Lower lobe of right lung (tissue), 2 donors: ENCODE results near the gene SLC7A5. TPM values are rescaled to one million over a fixed set of nuclear protein-coding genes. Genes with fewer than 3 reads are reported as not detected.

Source experiments
- ATAC-seq, 2 donors: fragments of 200-7000 bp; cut with Tn5 transposase; one replicate each; pipeline ENCODE4 v1.9.1; 2020 to 2022; ENCODE audit warnings: mild to moderate bottlenecking in 2 of 2, moderate library complexity in 2 of 2
- DNase-seq: peaks from one replicate; pipeline ENCODE4 v3.0.0-alpha.2; 2020
- H3K27ac ChIP-seq: fragments of 200-600 bp; one replicate; pipeline ENCODE4 v1.8.0; 2022
- H3K27me3 ChIP-seq: fragments of 200-600 bp; one replicate; pipeline ENCODE4 v1.8.0; 2022; ENCODE audit warnings: low read depth
- H3K36me3 ChIP-seq: fragments of 200-600 bp; one replicate; pipeline ENCODE4 v1.8.0; 2022; ENCODE audit warnings: mild to moderate bottlenecking
- H3K4me1 ChIP-seq: fragments of 200-600 bp; one replicate; pipeline ENCODE4 v1.8.0; 2022
- H3K4me3 ChIP-seq: fragments of 200-600 bp; one replicate; pipeline ENCODE4 v1.8.0; 2022; ENCODE audit warnings: mild to moderate bottlenecking
- H3K9me3 ChIP-seq: fragments of 200-600 bp; one replicate; pipeline ENCODE4 v1.8.0; 2022
- intact Hi-C: fragments of 100-400 bp; cut with DNase I; formaldehyde crosslinking; loops from one replicate; pipeline ENCODE4 v1.11.0; 2022
- microRNA-seq: library from miRNA; unstranded; fragments of <30 nt; microRNA quantifications from one replicate; pipeline ENCODE4 v1.2.0, GENCODE V29; 2020; ENCODE audit warnings: borderline number of aligned reads
- total RNA-seq: library from RNA; stranded (reverse); fragmentation: NEBNext Ultra II Directional; extraction: Animal tissue kit (Norgen Biotek cat#: 25700); gene quantifications from one replicate; pipeline ENCODE4 v1.2.1, GENCODE V29; 2021
- TF ChIP-seq, protein P1 (sequence below): fragments of 200-600 bp; IDR thresholded peaks from one replicate; pipeline ENCODE4 v1.8.0; 2022; ENCODE audit warnings: antibody characterized with exemption, mild to moderate bottlenecking
- donor health status: DM: no; HTN: yes; CAD: no; lungs with severe emphysema.

SLC7A5 gene
- total RNA-seq, 1 donor from 2014 or later = 10.7 TPM

DNA sequence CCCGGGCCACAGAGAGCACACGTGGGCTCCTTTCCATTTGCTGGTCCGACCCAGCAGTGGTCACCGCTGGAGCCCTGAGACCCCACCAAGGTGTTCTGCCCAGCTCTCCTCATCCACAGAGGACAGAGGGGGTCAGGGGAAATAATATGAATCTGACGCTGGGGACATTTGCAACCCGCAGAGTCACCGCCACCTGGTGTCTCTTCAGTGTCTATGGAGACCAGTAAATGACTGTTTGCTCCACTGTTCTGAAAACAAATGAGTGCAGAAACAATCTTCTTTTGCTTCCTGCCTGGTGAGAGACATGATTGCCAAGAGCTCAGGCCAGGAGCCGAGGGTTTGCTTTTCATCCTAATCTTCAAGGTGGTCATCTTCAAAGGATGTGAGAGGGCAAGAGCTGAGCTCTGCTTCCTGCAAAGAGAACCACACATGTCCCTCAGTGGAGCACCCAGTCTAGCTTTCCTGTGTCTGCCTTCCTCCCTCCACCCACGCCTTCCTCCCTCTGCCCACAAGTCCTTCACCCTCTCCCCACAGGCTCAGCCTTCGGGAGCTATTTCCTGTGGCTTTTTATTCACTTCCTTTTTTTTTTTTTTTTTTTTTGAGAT is 88.8 kb downstream of the SLC7A5 start:
- intact Hi-C loops = no loop called here
- Histone ChIP-seq H3K9me3 (no peaks in the 10 kb centered on the region), H3K27ac (no peak overlapping the region), H3K27me3 (peaks cover 6% of the 10 kb centered on the region), H3K4me1 (peaks cover 39% of the 10 kb centered on the region), H3K4me3 (no peak overlapping the region), H3K36me3 (no peaks in the 10 kb centered on the region)
- TF ChIP-seq, protein P1, sequence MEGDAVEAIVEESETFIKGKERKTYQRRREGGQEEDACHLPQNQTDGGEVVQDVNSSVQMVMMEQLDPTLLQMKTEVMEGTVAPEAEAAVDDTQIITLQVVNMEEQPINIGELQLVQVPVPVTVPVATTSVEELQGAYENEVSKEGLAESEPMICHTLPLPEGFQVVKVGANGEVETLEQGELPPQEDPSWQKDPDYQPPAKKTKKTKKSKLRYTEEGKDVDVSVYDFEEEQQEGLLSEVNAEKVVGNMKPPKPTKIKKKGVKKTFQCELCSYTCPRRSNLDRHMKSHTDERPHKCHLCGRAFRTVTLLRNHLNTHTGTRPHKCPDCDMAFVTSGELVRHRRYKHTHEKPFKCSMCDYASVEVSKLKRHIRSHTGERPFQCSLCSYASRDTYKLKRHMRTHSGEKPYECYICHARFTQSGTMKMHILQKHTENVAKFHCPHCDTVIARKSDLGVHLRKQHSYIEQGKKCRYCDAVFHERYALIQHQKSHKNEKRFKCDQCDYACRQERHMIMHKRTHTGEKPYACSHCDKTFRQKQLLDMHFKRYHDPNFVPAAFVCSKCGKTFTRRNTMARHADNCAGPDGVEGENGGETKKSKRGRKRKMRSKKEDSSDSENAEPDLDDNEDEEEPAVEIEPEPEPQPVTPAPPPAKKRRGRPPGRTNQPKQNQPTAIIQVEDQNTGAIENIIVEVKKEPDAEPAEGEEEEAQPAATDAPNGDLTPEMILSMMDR = no peak
- peak; percentile 45 to 48 for ATAC-seq
- DNase-seq = peak; percentile 81

Small RNA genes lying within 50 kb of the gene (microRNA-seq; reads per million reads assigned to microRNA genes)
- gene MIR6775 = not detected

Other genes starting within 250 kb of the SLC7A5 start
- gene KLHDC4, start 103.5 kb downstream of the SLC7A5 start, total RNA-seq = 33.9 TPM
- 0.06 TPM for gene CA5A, start 67.0 kb upstream of the SLC7A5 start, total RNA-seq
- 29.7 TPM for gene BANP, start 81.9 kb upstream of the SLC7A5 start, total RNA-seq